Liver (tissue), 3 donors: ENCODE measurements around the gene DLG4.
"Not testable (repeated sequence)": the region's sequence is repeated elsewhere in the genome, so short reads cannot be mapped to it uniquely, and the experiment has no call there.

Source experiments
- GABPA ChIP-seq, 2 donors: IDR thresholded peaks in 1 of 2; conservative IDR thresholded peaks in 1 of 2; 2 replicates each; pipeline ENCODE4 v1.6.1; 2016; ENCODE audit warnings: antibody characterized with exemption in 2 of 2, mild to moderate bottlenecking in 1 of 2, moderate library complexity in 1 of 2
- RAD21 ChIP-seq, 2 donors: IDR thresholded peaks; 2 replicates each; pipeline ENCODE4 v1.6.1; 2016; ENCODE audit warnings: antibody characterized with exemption in 2 of 2, mild to moderate bottlenecking in 2 of 2
- TF ChIP-seq, protein P1 (sequence below): fragments of 150-350 bp; IDR thresholded peaks from 2 replicates; pipeline ENCODE4 v1.5.1; 2017; ENCODE audit warnings: improper control_type of control experiment, low read depth, low read length; ENCODE audit not compliant: missing input control
- donor health status: healthy.
- donor health status: healthy.

DNA sequence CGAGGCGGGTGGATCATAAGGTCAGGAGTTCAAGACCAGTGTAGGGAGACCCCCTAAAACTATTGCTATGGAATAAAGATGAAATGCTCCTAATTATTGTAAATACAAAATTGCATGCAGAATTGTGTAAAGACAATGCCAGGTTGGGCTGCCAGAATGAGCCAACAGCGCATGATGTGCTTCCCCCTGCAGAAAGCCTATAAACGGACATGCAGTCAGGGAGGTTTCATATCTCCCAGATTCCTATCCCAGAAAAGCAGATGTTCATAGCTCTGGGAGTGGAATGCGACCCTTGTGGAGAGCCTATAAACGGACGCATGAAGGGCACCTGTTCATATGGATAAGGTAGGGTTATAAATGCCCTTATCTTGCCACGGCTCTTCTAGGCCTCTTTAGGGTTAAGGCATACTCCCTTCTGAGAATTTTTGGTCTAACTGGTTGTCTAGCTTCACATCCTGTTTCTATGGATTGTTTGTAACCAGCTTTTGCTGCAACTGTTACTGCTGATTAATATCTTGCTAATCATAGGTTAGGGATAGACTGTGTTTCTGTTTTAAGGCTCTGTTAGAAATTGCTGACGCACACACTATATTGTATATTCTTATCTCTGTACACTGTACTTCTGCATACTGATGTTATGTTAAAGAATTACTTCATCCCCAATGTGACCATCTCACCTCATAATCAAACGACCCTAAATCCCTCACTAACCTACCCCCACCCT is 50.6 kb downstream of the DLG4 start:
- TF ChIP-seq, protein P1, sequence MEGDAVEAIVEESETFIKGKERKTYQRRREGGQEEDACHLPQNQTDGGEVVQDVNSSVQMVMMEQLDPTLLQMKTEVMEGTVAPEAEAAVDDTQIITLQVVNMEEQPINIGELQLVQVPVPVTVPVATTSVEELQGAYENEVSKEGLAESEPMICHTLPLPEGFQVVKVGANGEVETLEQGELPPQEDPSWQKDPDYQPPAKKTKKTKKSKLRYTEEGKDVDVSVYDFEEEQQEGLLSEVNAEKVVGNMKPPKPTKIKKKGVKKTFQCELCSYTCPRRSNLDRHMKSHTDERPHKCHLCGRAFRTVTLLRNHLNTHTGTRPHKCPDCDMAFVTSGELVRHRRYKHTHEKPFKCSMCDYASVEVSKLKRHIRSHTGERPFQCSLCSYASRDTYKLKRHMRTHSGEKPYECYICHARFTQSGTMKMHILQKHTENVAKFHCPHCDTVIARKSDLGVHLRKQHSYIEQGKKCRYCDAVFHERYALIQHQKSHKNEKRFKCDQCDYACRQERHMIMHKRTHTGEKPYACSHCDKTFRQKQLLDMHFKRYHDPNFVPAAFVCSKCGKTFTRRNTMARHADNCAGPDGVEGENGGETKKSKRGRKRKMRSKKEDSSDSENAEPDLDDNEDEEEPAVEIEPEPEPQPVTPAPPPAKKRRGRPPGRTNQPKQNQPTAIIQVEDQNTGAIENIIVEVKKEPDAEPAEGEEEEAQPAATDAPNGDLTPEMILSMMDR, result not testable (repeated sequence)
- TF ChIP-seq RAD21 (IDR thresholded peaks at IDR 0.05); GABPA (IDR thresholded peaks at IDR 0.05 in 1 of 2, conservative IDR thresholded peaks at IDR 0.05 in 1 of 2): not testable (repeated sequence)
